HepG2 (cell line): ENCODE data around the gene ZNF331. TPM values are rescaled to one million over a fixed set of nuclear protein-coding genes. Genes with fewer than 3 reads are reported as not detected.

Experiments
- ATAC-seq: fragments of 200-7000 bp; cut with Tn5 transposase; 3 replicates; pipeline ENCODE4 v1.9.1; 2020; ENCODE audit warnings: mild to moderate bottlenecking, moderate library complexity
- BruUV-seq: library from RNA; stranded (reverse); fragments of 400-500 nt; replicated peaks from 2 replicates; lab custom pipeline; 2021; lab: Mats Ljungman, UMichigan
- CTCF ChIA-PET: fragments of 300-600 bp; formaldehyde crosslinking; extraction: SDS; loops from one replicate; lab custom pipeline; 2021; ENCODE audit warnings: low total read pairs, inconsistent platforms, low intra/inter-chr PET ratio; lab: Yijun Ruan, JAX
- POLR2A ChIA-PET: fragments of 350-600 bp; sonication (Branson Sonifier 250); formaldehyde crosslinking; loops from one replicate; lab custom pipeline; 2020; ENCODE audit warnings: antibody characterized with exemption, inconsistent platforms; lab: Yijun Ruan, JAX
- DNase-seq: peaks from one replicate; pipeline ENCODE4 v3.0.0-alpha.2; 2015; ENCODE audit warnings: low spot score
- FAIRE-seq: peaks from 3 replicates; lab custom pipeline; 2011; peaks lifted over from hg19 to GRCh38; lab: Jason Lieb, UNC
- H2AFZ ChIP-seq: one replicate; pipeline ENCODE4 v1.6.1; 2011; ENCODE audit warnings: low read length, inconsistent platforms
- H3K27ac ChIP-seq: fragments of 300-600 bp; 3 replicates; pipeline ENCODE4 v1.8.0; 2011; ENCODE audit warnings: mixed run types, mild to moderate bottlenecking, mixed read lengths, low read length, inconsistent platforms; ENCODE audit not compliant: insufficient read depth; ENCODE audit errors: extremely low read length
- H3K27me3 ChIP-seq, 2 experiments: fragments of 200-600 bp in 1 of 2; 2 replicates in 1 of 2; 3 replicates in 1 of 2; pipeline versions ENCODE4 v1.6.0 to v1.8.0; 2011; ENCODE audit warnings: low read length in 2 of 2, mild to moderate bottlenecking in 2 of 2, moderate library complexity in 2 of 2, inconsistent platforms in 1 of 2; ENCODE audit not compliant: insufficient read depth in 2 of 2, control insufficient read depth in 1 of 2
- H3K36me3 ChIP-seq, 2 experiments: fragments of 200-600 bp in 1 of 2; replicated peaks in 1 of 2; 2 replicates in 1 of 2; 3 replicates in 1 of 2; pipeline versions ENCODE4 v1.5.1 to v1.8.0; 2011; ENCODE audit warnings: low read length in 2 of 2, inconsistent platforms in 1 of 2; ENCODE audit not compliant: insufficient read depth in 2 of 2, control insufficient read depth in 1 of 2
- H3K4me1 ChIP-seq: 2 replicates; pipeline ENCODE4 v1.5.1; 2012; ENCODE audit warnings: low read length, inconsistent platforms; ENCODE audit not compliant: insufficient read depth
- H3K4me2 ChIP-seq: 2 replicates; pipeline ENCODE4 v1.6.0; 2011; ENCODE audit warnings: low read depth, low read length, inconsistent platforms
- H3K4me3 ChIP-seq, 3 experiments: fragments of 200-600 bp in 1 of 3; sonication (generic), shearing (Covaris generic) in 1 of 3; replicated peaks in 1 of 3; 2 replicates each; pipeline ENCODE4 v1.5.1; 2011 to 2016; ENCODE audit warnings: low read length in 3 of 3, inconsistent platforms in 2 of 3, low read depth in 2 of 3, mild to moderate bottlenecking in 2 of 3, control low read depth in 1 of 3, mixed read lengths in 1 of 3; ENCODE audit not compliant: insufficient read depth in 1 of 3
- H3K79me2 ChIP-seq: one replicate; pipeline ENCODE4 v1.6.1; 2011; ENCODE audit warnings: low read length, inconsistent platforms; ENCODE audit not compliant: insufficient read depth
- H3K9ac ChIP-seq: 2 replicates; pipeline ENCODE4 v1.6.0; 2011; ENCODE audit warnings: mild to moderate bottlenecking, low read depth, low read length, inconsistent platforms; ENCODE audit not compliant: insufficient read depth
- H3K9me3 ChIP-seq: 2 replicates; pipeline ENCODE4 v1.5.1; 2012; ENCODE audit warnings: mild to moderate bottlenecking, low read length
- H4K20me1 ChIP-seq: 2 replicates; pipeline ENCODE4 v1.6.0; 2011; ENCODE audit warnings: inconsistent platforms, mild to moderate bottlenecking, low read length, moderate library complexity; ENCODE audit not compliant: insufficient read depth
- ZFP36 ChIP-seq: fragments of 150-350 bp; IDR thresholded peaks from 2 replicates; pipeline ENCODE4 v1.6.1; 2018; ENCODE audit warnings: borderline replicate concordance, low read length, low read depth; ENCODE audit not compliant: partially characterized antibody
- ZNF274 ChIP-seq: sonication (generic); formaldehyde crosslinking; IDR thresholded peaks from 2 replicates; pipeline ENCODE4 v1.5.1; 2020; ENCODE audit warnings: mild to moderate bottlenecking, missing genetic modification reagents
- WGBS: methylation state at CpG from one replicate; pipeline ENCODE4 v1.1.6; 2017; ENCODE audit warnings: low lambda C conversion rate; 5-methylcytosine and 5-hydroxymethylcytosine counted together
- in situ Hi-C: cut with HindIII; loops from 2 replicates; pipeline ENCODE4 v1.10.0; 2017; ENCODE audit warnings: low pct_unique_long_range_greater_than_20kb; ENCODE audit not compliant: extremely low pct_ligation_motif_present
- intact Hi-C: fragments of 100-400 bp; cut with micrococcal nuclease; formaldehyde crosslinking; loops from one replicate; pipeline ENCODE4 v1.10.0; 2022; ENCODE audit not compliant: unreplicated experiment
- polyA plus RNA-seq, 8 experiments: library from polyadenylated mRNA; depleted of rRNA in 3 of 8; stranded (reverse) in 7 of 8; unstranded in 1 of 8; fragments of >200 nt; fragmentation: Illumina TruSeq in 4 of 8; extraction: Trizol in 4 of 8; gene quantifications; 2 replicates each; pipeline versions ENCODE4 v1.2.1 to v1.2.3, GENCODE V29; 2011 to 2016; ENCODE audit warnings: low read depth in 4 of 8, missing spikeins in 1 of 8, mixed read lengths in 1 of 8; ENCODE audit not compliant: insufficient read depth in 1 of 8
- total RNA-seq, 5 experiments: library from RNA; depleted of rRNA; stranded (reverse); fragments of >200 nt; fragmentation: Illumina TruSeq; extraction: Trizol; gene quantifications; 2 replicates each; pipeline ENCODE4 v1.2.3, GENCODE V29; 2016; ENCODE audit warnings: low read depth in 1 of 5
- TF ChIP-seq, protein P1 (sequence below): sonication (generic); formaldehyde crosslinking; IDR thresholded peaks from 2 replicates; pipeline ENCODE4 v1.5.1; 2020; ENCODE audit warnings: mild to moderate bottlenecking, missing genetic modification reagents, borderline replicate concordance

ZNF331 gene
- total and polyA plus RNA-seq, 2 of the 13 experiments (the other 11 are each of a cell fraction or from before 2014, with no cell fraction given), result 8.2 to 13.3 TPM

DNA sequence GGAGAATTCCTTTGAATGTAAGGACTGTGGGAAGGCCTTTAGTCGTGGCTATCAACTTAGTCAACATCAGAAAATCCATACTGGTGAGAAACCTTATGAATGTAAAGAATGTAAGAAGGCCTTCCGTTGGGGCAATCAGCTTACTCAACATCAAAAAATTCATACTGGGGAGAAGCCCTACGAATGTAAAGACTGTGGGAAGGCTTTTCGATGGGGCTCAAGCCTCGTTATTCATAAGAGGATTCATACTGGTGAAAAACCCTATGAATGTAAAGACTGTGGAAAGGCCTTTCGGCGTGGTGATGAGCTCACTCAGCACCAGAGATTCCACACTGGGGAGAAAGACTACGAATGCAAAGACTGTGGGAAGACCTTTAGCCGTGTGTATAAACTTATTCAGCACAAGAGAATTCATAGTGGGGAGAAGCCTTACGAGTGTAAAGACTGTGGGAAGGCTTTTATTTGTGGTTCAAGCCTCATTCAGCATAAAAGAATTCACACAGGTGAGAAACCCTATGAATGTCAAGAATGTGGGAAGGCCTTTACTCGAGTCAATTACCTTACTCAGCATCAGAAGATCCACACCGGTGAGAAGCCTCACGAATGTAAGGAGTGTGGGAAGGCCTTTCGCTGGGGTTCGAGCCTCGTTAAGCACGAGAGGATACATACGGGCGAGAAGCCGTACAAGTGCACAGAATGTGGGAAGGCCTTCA lies 39.2 kb downstream of the ZNF331 start:
- no peak for FAIRE-seq
- peaks cover 16 to 31% of the 10 kb centered on the region in 2 experiments for H3K36me3 ChIP-seq
- H3K4me3 ChIP-seq, result no peak overlapping the region
- ChIA-PET CTCF (no interaction called here), POLR2A (no interaction called here)
- DNase-seq, result no peak
- H3K79me2 ChIP-seq, result no peaks in the 10 kb centered on the region
- H4K20me1 ChIP-seq, result no peaks in the 10 kb centered on the region
- no peak overlapping the region for H3K27ac ChIP-seq
- peak; percentile 96 for TF ChIP-seq ZNF274 (CRISPR knock-in tag)
- TF ChIP-seq, protein P1, sequence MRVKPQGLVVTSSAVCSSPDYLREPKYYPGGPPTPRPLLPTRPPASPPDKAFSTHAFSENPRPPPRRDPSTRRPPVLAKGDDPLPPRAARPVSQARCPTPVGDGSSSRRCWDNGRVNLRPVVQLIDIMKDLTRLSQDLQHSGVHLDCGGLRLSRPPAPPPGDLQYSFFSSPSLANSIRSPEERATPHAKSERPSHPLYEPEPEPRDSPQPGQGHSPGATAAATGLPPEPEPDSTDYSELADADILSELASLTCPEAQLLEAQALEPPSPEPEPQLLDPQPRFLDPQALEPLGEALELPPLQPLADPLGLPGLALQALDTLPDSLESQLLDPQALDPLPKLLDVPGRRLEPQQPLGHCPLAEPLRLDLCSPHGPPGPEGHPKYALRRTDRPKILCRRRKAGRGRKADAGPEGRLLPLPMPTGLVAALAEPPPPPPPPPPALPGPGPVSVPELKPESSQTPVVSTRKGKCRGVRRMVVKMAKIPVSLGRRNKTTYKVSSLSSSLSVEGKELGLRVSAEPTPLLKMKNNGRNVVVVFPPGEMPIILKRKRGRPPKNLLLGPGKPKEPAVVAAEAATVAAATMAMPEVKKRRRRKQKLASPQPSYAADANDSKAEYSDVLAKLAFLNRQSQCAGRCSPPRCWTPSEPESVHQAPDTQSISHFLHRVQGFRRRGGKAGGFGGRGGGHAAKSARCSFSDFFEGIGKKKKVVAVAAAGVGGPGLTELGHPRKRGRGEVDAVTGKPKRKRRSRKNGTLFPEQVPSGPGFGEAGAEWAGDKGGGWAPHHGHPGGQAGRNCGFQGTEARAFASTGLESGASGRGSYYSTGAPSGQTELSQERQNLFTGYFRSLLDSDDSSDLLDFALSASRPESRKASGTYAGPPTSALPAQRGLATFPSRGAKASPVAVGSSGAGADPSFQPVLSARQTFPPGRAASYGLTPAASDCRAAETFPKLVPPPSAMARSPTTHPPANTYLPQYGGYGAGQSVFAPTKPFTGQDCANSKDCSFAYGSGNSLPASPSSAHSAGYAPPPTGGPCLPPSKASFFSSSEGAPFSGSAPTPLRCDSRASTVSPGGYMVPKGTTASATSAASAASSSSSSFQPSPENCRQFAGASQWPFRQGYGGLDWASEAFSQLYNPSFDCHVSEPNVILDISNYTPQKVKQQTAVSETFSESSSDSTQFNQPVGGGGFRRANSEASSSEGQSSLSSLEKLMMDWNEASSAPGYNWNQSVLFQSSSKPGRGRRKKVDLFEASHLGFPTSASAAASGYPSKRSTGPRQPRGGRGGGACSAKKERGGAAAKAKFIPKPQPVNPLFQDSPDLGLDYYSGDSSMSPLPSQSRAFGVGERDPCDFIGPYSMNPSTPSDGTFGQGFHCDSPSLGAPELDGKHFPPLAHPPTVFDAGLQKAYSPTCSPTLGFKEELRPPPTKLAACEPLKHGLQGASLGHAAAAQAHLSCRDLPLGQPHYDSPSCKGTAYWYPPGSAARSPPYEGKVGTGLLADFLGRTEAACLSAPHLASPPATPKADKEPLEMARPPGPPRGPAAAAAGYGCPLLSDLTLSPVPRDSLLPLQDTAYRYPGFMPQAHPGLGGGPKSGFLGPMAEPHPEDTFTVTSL (CRISPR knock-in tag), result no peak
- no peak for TF ChIP-seq ZFP36
- H2AFZ ChIP-seq, result no peak overlapping the region
- H3K4me2 ChIP-seq, result no peak overlapping the region
- no peak overlapping the region for H3K9ac ChIP-seq
- 92% methylated on average over 20 of the region's 20 CpGs for WGBS
- peaks cover 37% of the 10 kb centered on the region for H3K4me1 ChIP-seq
- intact Hi-C loops (no loop called here), in situ Hi-C loops (no loop called here)
- peaks cover 21% of the 10 kb centered on the region for H3K9me3 ChIP-seq
- TSS peak; percentile 52 for BruUV-seq
- no peaks in the 10 kb centered on the region for H3K27me3 ChIP-seq
- ATAC-seq, result no peak
